Activated T-cell treated with anti-CD3 and anti-CD28 coated beads for 4 hours (primary cell): ENCODE results near the gene UCP3.
"Not testable (repeated sequence)": the region's sequence is repeated elsewhere in the genome, so short reads cannot be mapped to it uniquely, and the experiment has no call there.

Source experiments
- DNase-seq: peaks from one replicate; pipeline ENCODE4 v3.0.0-alpha.2; 2020

Gene UCP3

GRCh38 chr11:73999581-74000306 lies 9.1 kb downstream of the UCP3 start:
- no peak for DNase-seq

DNA sequence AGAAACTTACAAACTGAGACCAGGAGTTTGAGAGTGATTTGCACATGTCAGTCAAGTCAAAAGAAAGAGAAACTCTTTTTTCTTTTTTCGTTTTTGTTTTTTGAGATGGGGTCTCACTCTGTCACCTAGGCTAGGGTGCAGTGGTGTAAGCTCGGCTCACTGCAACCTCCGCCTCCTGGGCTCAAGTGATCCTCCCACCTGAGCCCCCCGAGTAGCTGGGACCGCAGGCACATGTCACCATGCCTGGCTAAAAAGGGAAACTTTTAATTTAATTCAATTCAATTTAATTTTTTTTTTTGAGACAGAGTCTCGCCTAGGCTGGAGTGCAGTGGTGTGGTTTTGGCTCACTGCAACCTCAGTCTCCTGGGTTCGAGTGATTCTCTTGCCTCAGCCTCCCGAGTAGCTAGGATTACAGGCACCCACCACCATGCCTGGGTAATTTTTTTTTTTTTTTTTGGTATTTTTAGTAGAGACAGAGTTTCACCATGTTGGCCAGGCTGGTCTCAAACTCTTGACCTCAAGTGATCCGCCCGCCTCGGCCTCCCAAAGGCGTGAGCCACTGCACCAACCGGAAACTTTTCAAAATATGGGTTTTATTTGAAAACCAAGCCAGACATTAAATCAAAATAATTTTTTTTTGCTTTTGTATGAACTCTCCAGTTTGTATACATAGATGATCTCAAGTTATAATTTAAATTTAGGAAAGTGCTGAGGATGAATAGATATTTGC lies 9.9 kb downstream of the UCP3 start:
- no peak for DNase-seq

DNA sequence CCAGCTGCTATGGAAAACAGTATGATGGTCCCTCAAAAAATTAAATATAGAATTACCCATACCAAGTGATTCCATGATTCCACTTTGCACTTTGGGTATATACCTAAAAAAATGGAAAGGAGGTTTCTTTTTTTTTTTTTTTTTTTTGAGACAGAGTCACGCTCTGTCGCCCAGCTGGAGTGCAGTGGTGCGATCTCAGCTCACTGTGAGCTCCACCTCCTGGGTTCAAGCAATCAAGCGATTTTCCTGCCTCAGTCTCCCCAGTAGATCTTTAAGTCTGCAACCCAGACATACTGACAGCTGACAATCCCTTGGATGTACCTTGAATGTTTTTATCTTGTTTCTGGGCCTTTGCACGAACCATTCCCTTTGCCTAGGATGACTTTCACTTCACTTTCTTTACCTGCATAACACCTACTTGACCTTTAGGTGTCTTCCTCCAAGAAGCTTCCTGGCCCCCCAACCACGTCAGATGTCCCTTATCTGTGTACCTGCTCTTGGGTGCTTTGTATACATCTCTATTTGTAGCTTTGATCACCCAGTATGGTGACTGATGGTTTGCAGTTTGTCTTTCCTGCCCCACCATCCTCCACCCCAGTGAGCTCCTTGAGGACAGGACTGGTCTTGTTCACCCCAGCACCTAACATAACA lies 11.6 kb downstream of the UCP3 start:
- no peak for DNase-seq

DNA sequence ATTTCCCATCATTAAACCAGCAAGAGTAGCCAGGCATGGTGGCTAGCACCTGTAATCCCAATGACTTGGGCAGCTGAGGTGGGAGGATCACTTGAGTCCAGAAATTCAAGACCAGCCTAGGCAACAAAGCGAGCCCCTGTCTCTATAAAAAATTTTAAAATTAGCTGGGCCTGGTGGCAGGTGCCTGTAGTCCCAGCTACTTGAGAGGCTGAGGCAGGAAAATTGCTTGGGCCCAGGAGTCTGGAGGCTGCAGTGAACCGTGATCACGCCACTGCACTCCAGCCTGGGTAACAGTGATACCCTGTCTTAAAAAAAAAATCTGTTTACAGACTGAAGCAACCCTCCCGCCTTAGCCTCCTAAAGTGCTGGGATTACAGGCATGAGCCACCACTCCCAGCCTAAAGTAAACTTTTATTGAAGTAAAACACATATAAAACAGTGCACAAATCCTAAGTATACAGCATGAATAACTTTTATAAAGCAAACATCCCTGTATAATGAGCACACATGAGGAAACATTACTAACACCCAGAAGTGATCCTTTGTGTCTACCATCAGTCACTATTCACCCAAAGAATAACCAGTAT lies 12.6 kb downstream of the UCP3 start:
- DNase-seq = no peak

GRCh38 chr11:73995731-73996130 lies 13.2 kb downstream of the UCP3 start:
- DNase-seq = no peak

- no peak for DNase-seq
Measured at GRCh38 chr11:73995247-73995646, 13.6 kb downstream of the UCP3 start.

DNA sequence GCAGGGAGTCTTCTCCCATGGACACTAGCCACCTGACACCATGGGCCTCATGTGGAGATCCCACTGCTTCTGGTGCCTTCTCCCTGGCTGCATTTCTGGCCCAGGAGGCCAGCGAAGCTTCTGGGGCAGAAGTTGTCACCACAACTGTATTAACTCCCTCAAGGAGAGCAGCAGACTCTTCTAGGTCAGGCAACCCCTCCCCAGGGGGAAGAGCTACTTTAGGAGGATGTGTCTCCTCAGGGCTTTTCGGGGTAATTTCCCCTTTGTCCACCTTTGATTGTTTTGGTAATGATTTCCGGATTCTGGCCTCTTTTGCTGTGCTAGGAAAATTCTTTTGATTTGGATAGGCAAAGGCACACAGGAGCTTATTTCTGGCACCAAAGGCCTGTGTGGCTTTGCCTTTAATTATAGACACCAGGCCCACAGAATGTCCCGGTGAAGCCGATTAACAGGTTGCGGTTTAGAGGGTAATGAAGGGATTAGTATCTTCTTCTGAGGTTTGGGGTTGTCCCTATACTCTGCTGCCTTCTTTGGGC lies 17.3 kb downstream of the UCP3 start:
- DNase-seq = no peak

DNA sequence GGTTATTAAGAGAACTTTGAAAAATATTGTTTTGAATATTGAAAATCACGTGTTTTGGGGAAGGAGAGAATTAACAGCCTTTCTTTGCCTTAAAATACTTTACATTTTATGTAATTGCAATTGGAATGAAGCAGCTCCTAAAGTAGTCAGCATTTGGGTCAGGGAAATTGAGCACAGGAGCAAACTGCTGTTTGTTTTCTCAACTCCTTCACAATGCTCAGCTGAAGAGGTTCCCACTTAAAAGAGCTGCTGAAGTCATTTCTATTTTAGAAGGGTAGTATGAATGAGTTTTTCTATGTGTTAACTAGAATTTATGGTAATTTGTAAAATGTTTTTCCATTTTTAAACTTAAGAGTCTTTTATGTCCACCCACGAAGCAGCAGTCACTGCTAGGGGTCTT lies 18.2 kb downstream of the UCP3 start:
- no peak for DNase-seq

DNA sequence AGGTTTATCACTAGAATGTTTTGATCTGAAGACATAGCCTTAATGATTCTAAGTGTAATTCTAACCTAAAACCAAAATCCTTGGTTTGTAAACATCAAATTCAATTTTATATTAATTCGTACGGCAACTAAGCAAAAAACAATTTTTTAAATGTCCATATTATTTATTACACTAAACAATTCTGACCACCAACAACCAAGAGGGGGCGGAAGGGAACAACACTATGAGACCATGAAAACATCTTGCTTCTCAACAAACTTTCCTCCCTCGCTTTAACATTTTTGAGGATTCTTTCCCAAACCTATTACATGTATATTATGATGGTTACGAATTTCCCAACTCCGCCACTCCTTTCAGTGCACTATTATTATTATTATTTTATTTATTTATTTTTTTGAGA lies 19.7 kb downstream of the UCP3 start:
- DNase-seq = no peak

GRCh38 chr11:73988227-73988626 lies 20.7 kb downstream of the UCP3 start:
- no peak for DNase-seq

DNA sequence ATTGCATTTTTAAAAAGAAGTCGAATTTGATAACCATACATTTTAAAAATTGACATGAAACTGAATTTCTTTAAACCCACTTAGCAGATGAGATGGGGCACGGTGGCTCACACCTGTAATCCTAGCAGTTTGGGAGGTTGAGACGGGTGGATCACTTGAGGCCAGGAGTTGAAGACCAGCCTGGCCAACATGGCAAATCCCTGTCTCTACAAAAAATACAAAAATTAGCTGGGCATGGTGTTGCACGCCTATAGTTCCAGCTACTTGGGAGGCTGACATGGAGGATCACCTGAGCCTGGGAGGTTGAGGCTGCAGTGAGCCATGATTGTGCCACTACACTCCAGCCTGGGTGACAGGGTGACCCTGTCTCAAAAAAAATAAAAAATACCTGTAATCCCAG lies 23.2 kb downstream of the UCP3 start:
- DNase-seq = not testable (repeated sequence)

DNA sequence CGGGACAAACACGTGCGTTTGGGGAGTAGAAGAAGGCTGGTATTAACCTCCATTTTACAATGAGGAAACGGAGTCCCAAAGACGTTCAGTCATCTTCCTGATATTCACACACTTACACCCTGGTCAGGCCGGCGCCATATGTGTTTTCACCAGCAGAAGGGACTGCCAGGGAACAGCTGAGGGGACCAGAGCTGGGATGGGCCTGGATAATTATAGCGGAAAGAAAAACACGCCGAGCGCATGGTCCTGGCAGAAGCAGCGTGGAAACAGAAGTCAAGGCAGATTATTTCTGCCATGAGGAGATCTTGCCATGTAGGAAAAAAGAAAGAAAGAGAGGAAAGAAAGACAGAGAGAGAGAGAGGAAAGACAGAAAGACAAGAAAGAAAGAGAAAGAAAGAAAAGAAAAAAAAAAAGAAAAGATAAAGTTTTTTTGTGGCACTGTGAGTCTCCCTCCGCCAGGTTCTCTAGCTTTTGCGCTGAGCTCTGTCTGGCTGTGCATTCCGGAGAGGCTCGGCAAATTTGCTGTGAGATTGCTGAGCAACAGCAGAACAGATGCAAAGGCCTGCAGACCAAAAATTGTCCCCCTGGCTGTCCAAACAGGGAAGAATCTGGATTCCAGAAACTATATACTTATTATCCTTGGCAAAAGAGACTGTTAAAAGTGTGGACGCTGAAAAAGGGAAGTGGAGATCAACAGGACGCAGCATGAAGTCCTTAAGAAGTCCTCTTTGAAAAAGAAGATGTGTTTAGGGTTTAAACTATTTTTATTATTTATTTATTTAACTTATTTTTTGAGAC lies 24.9 kb downstream of the UCP3 start:
- DNase-seq = no peak

GRCh38 chr11:73982990-73983740 lies 25.7 kb downstream of the UCP3 start:
- DNase-seq = peak; percentile 85

DNA sequence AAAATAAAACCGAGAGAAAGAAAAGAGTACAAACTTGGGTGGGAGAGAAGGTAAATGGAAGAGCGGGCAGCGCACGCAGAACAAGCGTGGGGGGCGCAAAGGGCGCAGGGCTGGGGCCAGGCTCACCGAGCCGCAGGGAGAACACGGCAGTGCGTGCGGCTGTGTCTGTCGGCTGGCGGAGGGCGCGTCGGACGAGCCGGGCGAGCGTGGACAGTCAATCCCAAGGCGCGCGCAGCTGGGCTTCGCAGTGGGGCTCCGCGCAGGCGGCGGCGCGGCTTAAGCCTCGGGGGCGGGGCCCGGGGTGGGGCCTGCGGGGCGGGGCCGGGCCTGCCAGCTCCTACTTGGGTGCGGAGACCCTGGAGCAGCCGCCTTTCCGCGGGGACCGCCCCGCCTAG lies 26.3 kb downstream of the UCP3 start, which contains the start of gene UCP2:
Gene UCP2, minus strand, starts transcription at position 249 of the 395 bp plus-strand sequence. CDS start 4,465 bp downstream, outside the sequence.
- peak; percentile 74 for DNase-seq

DNA sequence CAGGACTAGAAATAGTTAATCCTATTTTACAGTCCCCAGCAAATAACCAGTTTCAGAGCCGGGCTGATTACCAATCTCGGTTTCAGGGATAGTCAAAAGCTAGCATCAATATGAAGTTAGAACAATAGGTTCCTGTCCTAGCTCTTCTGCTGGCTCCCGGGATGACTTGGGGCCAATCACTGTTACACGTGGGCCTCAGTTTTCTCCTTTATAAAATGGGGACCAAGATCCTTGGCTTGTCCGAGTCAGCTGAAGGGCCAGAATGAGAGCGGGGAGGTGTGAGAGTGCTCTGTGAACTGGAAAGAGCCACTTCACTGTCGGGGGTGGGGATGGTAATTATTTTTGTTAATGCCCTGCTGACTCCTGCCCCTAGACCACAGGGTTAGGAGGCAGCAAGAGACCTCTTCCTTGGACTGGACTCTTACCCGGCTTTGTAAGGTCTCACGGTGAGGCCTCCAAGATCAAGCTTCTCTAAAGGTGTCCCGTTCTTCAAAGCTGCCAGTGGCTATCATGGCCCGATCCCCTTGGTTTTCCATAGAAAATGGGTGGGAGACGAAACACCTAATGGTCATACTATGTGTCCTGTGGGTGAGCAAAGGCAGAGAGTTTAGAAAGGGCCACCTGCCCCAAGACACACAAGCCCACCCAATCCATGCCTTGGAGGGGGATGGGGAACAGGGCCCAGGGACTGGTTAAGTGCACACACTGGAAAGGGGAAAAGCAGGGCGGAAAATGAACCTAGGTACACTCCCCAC lies 27.7 kb downstream of the UCP3 start:
- no peak for DNase-seq

GRCh38 chr11:73980001-73980961 lies 28.6 kb downstream of the UCP3 start:
- DNase-seq = peak; percentile 52

DNA sequence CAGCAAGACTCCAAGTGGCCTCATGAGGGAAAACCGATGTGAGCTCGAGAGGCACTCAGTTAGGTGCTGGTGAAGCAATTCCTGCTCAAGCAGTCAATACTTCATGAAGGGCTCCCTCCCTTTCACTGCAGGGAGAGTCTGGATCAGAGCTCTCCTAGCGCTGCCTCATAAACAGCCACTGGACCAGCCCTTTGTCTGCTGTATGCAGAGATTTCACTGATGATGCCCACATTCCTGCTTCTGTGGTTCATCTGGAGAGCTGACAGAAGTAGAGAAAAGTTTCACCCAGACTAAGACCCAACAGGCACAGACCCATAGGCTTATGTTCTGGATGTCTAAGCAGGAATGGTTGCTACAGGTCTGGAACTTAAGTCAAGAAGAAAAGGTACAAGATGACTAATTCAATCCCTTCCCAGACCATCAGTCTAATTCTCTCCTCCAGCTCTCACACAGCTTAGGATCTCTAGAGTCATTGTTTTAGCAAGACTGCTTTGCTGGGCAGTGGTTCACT lies 30.3 kb downstream of the UCP3 start:
- no peak for DNase-seq

DNA sequence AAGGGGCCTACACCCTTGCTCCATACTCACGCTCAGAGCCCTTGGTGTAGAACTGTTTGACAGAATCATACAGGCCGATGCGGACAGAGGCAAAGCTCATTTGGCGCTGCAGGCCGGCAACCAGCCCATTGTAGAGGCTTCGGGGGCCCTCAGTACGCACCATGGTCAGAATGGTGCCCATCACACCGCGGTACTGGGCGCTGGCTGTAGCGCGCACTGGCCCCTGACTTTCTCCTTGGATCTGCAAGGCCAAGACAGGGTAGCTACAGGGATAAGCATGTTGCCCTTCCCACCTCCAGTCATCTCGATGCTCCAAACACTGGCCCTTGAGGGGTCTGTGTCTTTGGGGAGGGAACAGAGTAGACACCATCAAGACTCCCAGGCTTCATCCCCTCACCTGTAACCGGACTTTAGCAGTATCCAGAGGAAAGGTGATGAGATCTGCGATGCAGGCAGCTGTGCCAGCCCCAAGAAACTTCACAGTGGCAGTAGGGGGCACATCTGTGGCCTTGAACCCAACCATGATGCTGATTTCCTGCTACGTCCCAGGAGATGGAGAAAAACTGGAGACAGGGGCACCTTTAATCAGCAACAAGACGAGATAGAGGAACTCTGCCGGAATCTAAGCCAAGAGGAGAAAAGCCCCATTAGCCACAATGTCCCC lies 30.9 kb downstream of the UCP3 start:
- DNase-seq = no peak
